ENCODE measurements around the gene NACC2.
"Not testable (repeated sequence)": the region's sequence is repeated elsewhere in the genome, so short reads cannot be mapped to it uniquely, and the experiment has no call there.

NACC2 gene

GRCh38 chr9:136045595-136046553 lies 49.2 kb downstream of the NACC2 start:
- no peak for DNase-seq (ENCODE audit: low read depth in 2 of 2)

GRCh38 chr9:136044971-136045594 lies 50.0 kb downstream of the NACC2 start:
- no peak for DNase-seq (ENCODE audit: low read depth in 2 of 2)

DNA sequence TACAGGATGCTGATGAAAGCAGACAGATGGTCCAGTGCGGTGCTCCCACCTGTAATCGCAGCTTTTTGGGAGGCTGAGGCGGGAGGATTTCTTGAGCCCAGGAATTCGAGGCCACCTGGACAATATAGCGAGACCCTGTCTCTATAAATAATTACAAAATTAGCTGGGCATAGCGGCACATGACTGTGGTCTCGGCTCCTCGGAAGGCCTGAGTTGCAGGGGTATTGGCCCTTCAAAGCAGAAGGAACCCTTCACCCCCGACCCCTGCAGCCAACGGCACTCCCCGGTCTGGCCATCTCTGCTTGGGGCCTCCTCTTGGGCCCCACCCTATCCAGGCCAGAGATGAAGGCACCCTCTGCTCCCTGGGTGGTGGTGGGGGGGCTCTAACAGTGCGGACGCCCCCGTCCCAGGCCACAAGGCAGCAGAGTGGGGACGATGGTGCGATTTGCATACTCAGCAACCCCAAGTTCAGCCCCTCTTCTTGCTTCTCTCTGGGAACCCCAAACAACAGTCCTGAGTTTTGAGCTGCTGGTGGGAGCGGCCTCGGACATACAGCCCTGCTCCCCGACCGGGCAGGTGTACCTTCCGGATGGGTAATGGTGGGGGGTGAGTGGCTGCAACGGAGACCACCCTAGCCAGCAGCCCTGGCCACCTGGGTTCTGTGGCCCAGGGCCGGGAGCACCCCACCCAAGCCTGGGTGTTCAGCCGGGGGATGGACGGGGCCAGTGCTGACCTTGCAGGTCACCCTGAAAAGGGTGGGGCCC lies 50.7 kb downstream of the NACC2 start:
- DNase-seq (ENCODE audit: low read depth in 2 of 2), result no peak

DNA sequence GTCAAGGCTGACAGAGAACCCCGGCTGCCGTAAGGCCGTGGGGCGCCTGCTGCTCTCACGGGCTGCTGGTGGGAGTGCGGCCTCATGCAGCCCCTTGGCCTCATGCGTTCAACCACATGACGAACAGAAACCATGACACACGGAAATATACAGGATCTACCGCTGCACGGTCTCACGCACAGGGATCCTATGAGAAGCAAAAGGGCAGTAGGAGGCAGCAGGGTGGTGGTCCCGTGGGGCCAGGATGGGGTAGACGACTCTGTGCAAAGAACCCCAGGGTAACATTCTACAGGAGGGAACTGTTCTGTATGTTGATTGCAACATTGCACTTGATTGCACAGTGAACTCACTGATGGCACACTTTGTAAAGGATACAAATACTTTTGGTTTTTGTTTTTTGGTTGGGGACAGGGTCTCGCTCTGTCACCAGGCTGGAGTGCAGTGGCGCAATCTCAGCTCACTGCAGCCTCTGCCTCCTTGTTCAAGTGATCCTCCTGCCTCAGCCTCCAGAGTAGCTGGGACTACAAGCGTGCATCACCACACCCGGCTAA lies 51.6 kb downstream of the NACC2 start:
- no peak for DNase-seq (ENCODE audit: low read depth in 2 of 2)

GRCh38 chr9:136042541-136042940 lies 52.5 kb downstream of the NACC2 start:
- no peak for DNase-seq (ENCODE audit: low read depth in 2 of 2)

DNA sequence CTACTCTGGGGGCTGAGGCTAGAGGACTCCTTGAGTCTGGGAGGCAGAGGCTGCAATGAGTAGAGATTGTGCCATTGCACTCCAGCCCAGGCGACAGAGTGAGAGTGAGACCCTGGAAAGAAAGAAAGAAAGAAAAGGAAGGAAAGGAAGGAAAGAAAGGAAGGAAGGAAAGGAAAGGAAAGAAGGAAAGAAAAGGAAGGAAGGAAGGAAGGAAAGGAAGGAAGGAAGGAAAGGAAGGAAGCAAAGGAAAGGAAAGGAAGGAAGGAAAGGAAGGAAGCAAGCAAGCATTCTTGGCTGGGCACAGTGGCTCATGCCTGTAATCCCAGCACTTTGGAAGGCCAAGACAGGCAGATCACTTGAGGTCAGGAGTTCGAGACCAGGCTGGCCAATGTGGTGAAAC lies 54.2 kb downstream of the NACC2 start:
- DNase-seq (ENCODE audit: low read depth in 2 of 2), result not testable (repeated sequence)

- no peak for DNase-seq (ENCODE audit: low read depth in 2 of 2)
These were observed 55.6 kb downstream of the NACC2 start for GRCh38 chr9:136039488-136039887.

GRCh38 chr9:136036848-136037247 lies 58.2 kb downstream of the NACC2 start:
- DNase-seq (ENCODE audit: low read depth in 2 of 2), result no peak

GRCh38 chr9:136036050-136036449 lies 59.0 kb downstream of the NACC2 start:
- no peak for DNase-seq (ENCODE audit: low read depth in 2 of 2)

DNA sequence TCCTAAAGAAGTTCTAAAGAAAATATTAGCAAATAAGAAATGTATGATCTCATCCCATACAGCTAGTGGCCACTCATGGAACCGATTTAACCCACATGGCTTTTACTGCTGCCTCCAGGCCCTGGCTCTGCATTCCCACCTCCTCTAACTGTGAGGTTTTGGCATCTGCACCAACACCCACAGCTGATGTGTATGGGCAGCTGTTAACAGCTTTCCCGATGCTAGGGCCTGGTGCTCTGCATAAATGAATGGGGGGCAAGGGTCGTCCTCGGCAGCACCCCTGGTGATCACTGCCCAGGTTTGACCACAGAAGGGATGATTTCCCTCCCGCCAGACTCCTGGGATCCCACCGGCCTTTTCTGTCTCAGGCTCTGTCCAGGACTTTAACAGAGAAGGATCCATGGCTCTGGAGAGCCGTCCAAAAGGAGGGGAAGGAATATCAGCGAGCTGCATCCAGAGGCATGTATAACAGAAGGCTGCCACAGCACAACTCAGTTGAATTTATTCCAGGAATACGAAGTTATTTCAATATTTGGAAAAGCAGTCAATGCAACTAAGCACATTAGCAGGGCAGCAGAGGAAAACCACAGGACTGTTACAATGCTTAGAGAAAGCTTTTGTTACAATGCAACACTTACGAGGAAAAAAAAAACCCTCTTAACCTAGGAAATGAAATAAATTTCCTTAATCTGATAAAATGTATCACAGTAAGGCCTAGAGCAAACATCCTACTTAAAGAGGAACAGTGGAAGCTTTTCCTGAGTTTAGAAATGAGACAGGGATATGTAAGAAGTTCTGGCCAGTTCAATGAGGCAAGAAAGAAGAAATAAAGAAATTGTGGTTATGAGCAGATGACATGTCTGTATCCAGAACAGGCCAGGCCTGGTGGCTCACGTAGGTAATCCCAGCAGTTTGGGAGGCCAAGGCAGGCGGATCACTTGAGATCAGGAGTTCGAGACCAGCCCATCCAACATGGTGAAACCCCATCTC lies 63.1 kb downstream of the NACC2 start:
- no peak for DNase-seq (ENCODE audit: low read depth in 2 of 2)

DNA sequence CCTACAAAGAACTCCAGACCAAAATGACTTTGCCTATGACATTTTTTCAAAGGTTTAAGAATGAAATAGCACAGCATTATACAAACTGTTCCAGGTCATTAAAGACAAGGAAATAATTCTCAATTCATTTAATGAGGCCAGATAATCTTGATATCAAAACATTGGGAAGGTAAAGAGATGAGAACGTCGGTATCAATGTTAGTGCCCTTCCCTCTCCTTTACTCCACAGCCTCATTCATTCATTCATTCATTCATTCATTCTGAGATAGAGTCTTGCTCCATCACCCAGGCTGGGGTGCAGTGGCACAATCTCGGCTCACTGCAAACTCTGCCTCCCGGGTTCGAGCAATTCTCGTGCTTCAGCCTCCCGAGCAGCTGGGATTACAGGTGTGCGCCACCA lies 64.0 kb downstream of the NACC2 start:
- no peak for DNase-seq (ENCODE audit: low read depth in 2 of 2)

- DNase-seq (ENCODE audit: low read depth in 2 of 2), result no peak
These were observed 65.5 kb downstream of the NACC2 start for GRCh38 chr9:136029556-136029955.

DNA sequence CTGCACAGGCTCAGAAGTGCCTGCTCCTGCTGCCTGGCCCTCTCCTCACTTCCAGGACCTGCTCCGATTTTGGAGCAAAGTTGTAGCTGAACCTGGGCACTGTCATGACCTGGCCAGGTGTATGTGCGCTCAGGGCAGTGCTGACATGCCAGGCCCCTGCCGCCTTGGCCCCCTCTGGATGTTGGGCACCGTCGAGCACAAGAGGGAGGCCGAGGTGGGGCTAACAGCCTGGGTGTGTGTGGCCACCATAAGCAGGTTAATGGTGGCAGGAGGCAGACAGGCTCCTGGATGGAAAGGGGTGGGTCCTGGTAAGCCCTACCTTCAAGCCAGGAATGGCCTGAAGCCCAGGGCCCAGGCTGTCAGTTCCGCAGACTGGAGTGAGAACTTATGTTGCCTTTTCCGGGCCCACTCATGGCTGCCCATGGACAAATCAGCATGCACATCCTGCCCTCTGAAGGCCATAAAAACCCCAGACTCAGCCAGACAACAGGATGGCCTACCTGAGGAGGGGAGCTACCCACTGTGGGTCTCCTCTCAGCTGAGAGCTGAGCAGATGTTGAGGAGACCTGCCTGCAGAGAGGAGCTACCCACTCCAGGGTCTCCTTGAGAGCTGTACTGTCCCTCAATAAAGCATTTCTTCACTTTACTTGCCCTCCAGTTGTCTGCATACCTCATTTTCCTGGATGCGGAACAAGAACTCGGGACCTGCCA lies 66.2 kb downstream of the NACC2 start:
- no peak for DNase-seq (ENCODE audit: low read depth in 2 of 2)

DNA sequence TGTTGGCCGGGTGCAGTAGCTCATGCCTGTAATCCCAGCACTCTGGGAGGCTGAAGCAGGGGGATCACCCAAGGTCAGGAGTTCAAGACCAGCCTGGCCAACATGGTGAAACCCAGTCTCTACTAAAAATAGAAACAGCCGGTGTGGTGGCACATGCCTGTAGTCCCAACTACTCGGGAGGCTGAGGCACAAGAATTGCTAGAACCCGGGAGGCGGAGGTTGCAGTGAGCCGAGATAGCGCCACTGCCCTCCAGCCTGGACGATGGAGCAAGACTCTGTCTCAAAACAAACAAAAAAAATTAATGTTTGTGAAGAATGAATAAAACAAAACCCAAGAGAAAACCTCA lies 68.2 kb downstream of the NACC2 start:
- DNase-seq (ENCODE audit: low read depth in 2 of 2), result not testable (repeated sequence)

DNA sequence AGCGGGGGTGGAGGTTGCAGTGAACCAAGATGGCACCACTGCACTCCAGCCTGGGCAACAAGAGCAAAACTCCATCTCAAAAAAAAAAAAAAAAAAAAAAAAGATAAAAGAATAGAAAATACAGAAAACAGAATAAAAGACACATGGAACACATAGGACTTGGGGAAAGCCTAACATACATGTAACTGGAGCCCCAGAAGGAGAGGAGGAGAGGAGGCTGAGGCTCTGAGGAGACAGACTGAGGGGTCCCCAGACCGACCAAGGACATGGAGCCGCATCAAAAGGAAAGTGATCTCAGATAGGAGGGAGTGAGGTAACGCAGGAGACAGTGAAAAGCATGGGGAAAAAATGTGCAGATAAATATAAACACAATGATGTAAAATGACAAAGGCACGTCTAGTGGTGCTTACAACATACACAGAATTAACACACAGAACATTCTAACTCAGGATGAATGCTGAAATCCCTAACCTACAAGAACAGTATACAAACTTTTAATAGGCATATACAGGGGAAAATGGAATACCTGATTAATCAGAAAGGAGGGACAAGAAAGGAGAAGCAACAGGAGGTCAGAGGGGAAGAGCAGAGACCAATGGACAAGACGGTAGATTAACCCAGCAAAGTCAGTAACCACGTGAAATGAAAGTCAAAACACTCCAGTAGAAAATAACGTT lies 68.7 kb downstream of the NACC2 start:
- DNase-seq (ENCODE audit: low read depth in 2 of 2), result no peak

DNA sequence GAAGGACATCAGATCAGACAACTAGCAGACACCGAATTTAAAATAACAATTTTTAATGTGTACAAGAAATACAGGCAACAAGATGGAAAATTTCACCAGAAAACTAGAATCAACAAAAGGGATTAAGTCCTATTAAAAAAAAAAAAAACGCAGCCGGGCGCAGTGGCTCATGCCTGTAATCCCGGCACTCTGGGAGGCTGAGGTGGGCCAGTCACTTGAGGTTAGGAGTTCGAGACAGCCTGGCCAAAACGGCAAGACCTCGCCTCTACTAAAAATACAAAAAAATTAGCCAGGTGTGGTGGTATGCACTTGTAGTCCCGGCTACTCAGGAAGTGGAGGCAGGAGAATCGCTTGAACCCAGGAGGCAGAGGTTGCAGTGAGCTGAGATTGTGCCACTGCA lies 69.6 kb downstream of the NACC2 start:
- no peak for DNase-seq (ENCODE audit: low read depth in 2 of 2)

DNA sequence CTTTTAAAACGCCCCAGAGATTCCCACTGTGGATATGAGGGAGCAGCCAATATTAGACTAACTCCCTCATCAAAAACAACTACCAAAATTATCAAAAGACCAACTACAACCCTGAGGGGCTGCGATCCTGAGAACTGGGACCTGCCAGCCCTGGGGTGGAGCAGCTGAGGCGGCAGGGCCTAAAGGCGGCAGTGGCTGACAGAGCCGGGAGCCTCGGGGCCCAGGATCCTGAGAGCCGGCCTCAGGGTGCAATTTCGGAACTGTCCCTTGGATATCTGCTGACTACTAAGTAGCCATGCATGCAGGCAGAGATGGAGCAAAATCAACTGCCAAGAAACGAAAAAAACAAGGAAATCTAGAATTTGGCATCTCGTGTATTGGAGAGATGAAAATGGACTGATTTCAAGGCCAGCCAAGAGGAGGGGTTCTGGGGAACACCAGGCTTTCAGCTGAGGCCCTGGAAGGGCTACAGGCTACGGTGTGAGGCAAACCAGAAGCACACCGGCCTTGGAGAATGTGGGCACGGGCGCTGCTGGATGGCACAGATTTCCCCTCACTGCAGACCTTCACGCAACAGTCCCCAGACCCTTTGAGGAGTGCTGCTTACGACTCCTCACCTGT lies 70.3 kb downstream of the NACC2 start:
- DNase-seq (ENCODE audit: low read depth in 2 of 2), result no peak

DNA sequence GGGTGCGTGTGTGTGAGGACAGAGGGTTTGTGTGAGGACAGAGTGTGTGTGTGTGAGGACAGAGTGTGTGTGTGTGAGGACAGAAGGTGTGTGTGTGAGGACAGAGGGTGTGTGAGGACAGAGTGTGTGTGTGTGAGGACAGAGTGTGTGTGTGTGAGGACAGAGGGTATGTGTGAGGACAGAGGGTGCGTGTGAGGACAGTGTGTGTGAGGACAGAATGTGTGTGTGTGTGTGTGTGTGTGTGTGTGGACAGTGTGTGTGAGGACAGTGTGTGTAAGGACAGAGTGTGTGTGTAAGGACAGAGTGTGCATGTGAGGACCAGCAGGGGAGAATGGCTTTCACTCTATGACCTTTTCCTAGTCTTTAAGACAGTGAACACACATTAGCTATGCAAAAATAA lies 70.8 kb downstream of the NACC2 start:
- DNase-seq (ENCODE audit: low read depth in 2 of 2), result no peak

All from stimulated activated CD4-positive, alpha-beta T cell treated with anti-CD3 and anti-CD28 coated beads, Interleukin-15, amount 100 ng/mL, for 48 hours (primary cell).